ENCODE data around the gene MRRF.

Gene MRRF

GRCh38 chr9:122346478-122347347, 82.0 kb downstream of the MRRF start:
- Histone ChIP-seq H3K4me1 (peaks cover 0 to 15% (median 6%) of the 10 kb centered on the region in 4 donors), H3K36me3 (no peaks in the 10 kb centered on the region), H3K27ac (peak overlapping the region in 1 of 2 donors; percentile 33), H3K27me3 (peaks cover 0 to 12% of the 10 kb centered on the region in 2 donors), H3K9me3 (no peaks in the 10 kb centered on the region), H3K4me3 (peak overlapping the region; percentile 49 to 71)
- no peak for TF ChIP-seq CTCF (IDR thresholded peaks at IDR 0.05)
- DNase-seq = peak; percentile 27 to 65
- intact Hi-C loops (cut with DNase I; ENCODE audit: low total_unique reads) = no loop called here

- Histone ChIP-seq H3K27ac (peak overlapping the region in 1 of 2 donors; percentile 33), H3K4me1 (peaks cover 0 to 15% (median 6%) of the 10 kb centered on the region in 4 donors), H3K9me3 (no peaks in the 10 kb centered on the region), H3K36me3 (no peaks in the 10 kb centered on the region), H3K4me3 (peak overlapping the region; percentile 49 to 71), H3K27me3 (peaks cover 0 to 12% of the 10 kb centered on the region in 2 donors)
- no peak for TF ChIP-seq CTCF (IDR thresholded peaks at IDR 0.05)
- DNase-seq = peak in 1 of 2 donors; percentile 15
- intact Hi-C loops (cut with DNase I; ENCODE audit: low total_unique reads) = loop anchor here (2.0 kb wide), 1 partner anchor 221 kb away; no protein-coding TSS in a partner anchor
These were observed 82.9 kb downstream of the MRRF start for GRCh38 chr9:122347348-122348287.

- Histone ChIP-seq H3K36me3 (no peaks in the 10 kb centered on the region), H3K9me3 (no peaks in the 10 kb centered on the region), H3K4me1 (peaks cover 0 to 15% (median 6%) of the 10 kb centered on the region in 4 donors), H3K27me3 (peaks cover 0 to 12% of the 10 kb centered on the region in 2 donors), H3K27ac (no peak overlapping the region), H3K4me3 (no peak overlapping the region)
- TF ChIP-seq CTCF (IDR thresholded peaks at IDR 0.05) = no peak
- intact Hi-C loops (cut with DNase I; ENCODE audit: low total_unique reads) = loop anchor here (2.0 kb wide), 1 partner anchor 222 kb away; no protein-coding TSS in a partner anchor
- DNase-seq = peak in 1 of 2 donors; percentile 40
These were observed 83.7 kb downstream of the MRRF start for GRCh38 chr9:122348288-122348777.

- Histone ChIP-seq H3K4me3 (no peak overlapping the region), H3K27ac (no peak overlapping the region), H3K9me3 (no peaks in the 10 kb centered on the region), H3K27me3 (peaks cover 0 to 12% of the 10 kb centered on the region in 2 donors), H3K4me1 (peaks cover 0 to 15% (median 6%) of the 10 kb centered on the region in 4 donors), H3K36me3 (no peaks in the 10 kb centered on the region)
- TF ChIP-seq CTCF (IDR thresholded peaks at IDR 0.05) = no peak
- no peak for DNase-seq
- intact Hi-C loops (cut with DNase I; ENCODE audit: low total_unique reads) = loop anchor here (2.0 kb wide), 1 partner anchor 222 kb away; no protein-coding TSS in a partner anchor
These were observed 84.1 kb downstream of the MRRF start for GRCh38 chr9:122348791-122349190.

GRCh38 chr9:122349201-122349600, 84.5 kb downstream of the MRRF start:
- Histone ChIP-seq H3K27me3 (peaks cover 0 to 12% of the 10 kb centered on the region in 2 donors), H3K9me3 (no peaks in the 10 kb centered on the region), H3K36me3 (no peaks in the 10 kb centered on the region), H3K4me1 (peaks cover 0 to 15% (median 6%) of the 10 kb centered on the region in 4 donors), H3K27ac (no peak overlapping the region), H3K4me3 (no peak overlapping the region)
- no peak for TF ChIP-seq CTCF (IDR thresholded peaks at IDR 0.05)
- peak in 1 of 2 donors; percentile 28 for DNase-seq
- intact Hi-C loops (cut with DNase I; ENCODE audit: low total_unique reads) = loop anchor here (2.0 kb wide), 1 partner anchor 222 kb away; no protein-coding TSS in a partner anchor
